Panc1 (cell line): ENCODE data around the gene MPO.

Experiments used
- CTCF ChIP-seq: fragments of 450-650 bp; IDR thresholded peaks from 2 replicates; pipeline ENCODE4 v1.5.1; 2017; ENCODE audit warnings: mild to moderate bottlenecking
- POLR2AphosphoS5 ChIP-seq: IDR thresholded peaks from 2 replicates; pipeline ENCODE4 v1.6.1; 2012; ENCODE audit warnings: mild to moderate bottlenecking, low read depth, low read length, moderate library complexity
- REST ChIP-seq, 2 experiments: IDR thresholded peaks; 2 replicates each; pipeline ENCODE4 v1.6.1; 2011 to 2012; ENCODE audit warnings: low read depth in 2 of 2, control low read depth in 1 of 2, low read length in 1 of 2, mild to moderate bottlenecking in 1 of 2, moderate library complexity in 1 of 2; ENCODE audit not compliant: insufficient read depth in 1 of 2
- TCF7L2 ChIP-seq: IDR thresholded peaks from 2 replicates; pipeline ENCODE4 v1.6.1; 2011; ENCODE audit warnings: mild to moderate bottlenecking, low read depth, low read length, inconsistent platforms

GRCh38 chr17:58312829-58313228, 32.1 kb upstream of the MPO start:
- TF ChIP-seq CTCF, result no peak; the same call in 1 of the 2 replicates
- TF ChIP-seq POLR2AphosphoS5, result no peak
- TF ChIP-seq TCF7L2, result no peak
- no peak for TF ChIP-seq REST (IDR thresholded peaks at IDR 0.05; ENCODE audit: insufficient read depth in 1 of 2, low read depth in 2 of 2, low read length in 1 of 2)
